NCI-H2107 treated with DMSO at 0.1 percent for 48 hours (cell line): ENCODE results near the gene GUCY1B1.

Experiments
- DNase-seq: peaks from one replicate; lab custom pipeline; 2025; ENCODE audit not compliant: unreplicated experiment; lab: John Stamatoyannopoulos, UW

Gene GUCY1B1

DNA sequence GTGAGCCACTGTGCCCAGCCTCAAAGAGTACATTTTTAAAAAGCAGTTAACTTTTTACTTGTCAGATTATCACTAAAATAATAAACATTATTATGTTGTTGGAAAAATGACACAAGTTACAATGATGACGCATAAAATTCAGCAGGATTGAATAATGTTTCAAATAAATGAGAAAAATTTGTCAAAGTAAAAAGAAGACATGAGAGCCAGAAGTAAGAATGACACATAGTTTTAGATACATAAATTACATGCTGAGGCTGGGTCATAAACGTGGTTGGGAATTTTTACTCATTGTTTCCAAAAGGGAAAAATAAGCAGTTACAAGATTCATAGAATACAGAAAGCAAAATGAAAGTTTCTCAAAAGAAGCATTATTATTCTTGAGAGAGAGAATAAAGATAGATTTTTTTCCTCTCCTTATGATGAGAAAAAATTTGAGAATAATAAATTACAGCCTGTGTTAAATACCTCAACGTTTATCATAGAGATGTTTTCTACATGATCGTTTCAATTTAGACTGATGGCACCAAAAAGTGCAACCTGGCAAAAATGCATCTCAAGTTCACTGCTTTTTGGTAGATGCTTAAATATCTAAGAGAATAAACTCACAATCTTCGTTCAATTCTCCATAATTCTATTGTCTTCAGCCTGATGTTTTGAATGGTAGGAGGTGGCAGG is 40.4 kb downstream of the GUCY1B1 start:
- no peak for DNase-seq

DNA sequence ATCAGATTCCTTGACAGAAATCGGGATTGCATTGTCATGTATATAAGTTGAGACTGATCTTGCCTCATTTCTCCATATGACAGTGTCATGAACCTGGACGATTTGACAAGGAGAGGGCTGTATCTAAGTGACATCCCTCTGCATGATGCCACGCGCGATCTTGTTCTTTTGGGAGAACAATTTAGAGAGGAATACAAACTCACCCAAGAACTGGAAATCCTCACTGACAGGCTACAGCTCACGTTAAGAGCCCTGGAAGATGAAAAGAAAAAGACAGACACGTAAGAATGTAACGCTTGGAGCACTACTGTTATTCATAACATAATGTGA is 40.9 kb downstream of the GUCY1B1 start:
- DNase-seq, result no peak

DNA sequence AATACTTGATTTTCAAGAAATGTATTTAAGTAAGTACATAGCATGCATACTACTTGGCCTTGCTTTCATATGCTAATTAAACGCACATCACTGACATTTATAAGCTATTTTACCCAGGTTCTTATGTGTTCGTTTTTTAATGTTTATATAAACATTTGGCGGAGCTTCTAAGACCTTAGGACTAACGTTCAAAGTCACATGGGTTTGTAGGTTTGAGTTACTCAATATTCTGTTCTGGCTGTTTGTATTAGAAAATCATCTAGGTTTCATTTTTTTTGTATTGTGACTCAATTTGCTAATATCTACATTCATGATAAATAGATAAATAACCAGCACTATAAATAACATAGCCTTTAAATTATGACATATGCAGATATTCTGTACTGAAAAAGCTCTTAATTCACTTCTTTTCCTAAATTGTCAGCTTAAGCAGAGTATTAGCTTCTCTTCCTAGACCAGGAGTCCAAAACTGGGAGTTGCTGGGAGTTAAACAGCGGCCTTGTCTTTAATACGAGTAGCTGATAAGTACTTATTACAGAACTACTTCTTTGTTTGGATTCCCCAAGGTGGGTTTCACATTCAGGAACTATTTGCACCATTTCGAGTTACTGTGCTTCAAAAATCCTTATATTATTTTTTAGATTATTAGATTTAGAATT is 42.0 kb downstream of the GUCY1B1 start:
- DNase-seq, result no peak

- no peak for DNase-seq
Measured at GRCh38 chr4:155802190-155802959, 43.6 kb downstream of the GUCY1B1 start.

GRCh38 chr4:155805016-155805415 is 46.2 kb downstream of the GUCY1B1 start:
- no peak for DNase-seq

GRCh38 chr4:155807021-155807420 is 48.2 kb downstream of the GUCY1B1 start:
- DNase-seq, result no peak

DNA sequence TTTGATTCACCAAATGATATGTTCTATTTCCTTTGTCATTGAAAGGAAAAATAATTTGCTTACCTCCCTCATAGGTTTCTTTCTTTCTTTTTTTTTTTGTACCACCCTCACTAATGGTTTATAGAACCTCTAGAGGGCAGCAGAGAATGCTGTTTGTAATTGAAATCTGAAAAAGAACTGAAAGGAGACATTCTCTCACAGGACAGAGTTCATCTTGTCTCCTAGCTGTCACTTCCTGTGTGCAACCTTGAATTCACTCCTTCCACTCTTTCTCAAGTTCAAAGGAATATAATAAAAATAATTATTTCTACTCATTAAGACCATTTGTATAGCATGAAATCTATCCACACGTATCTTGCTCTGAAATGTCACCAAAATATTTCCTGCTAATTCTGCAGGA is 51.0 kb downstream of the GUCY1B1 start:
- DNase-seq, result peak; percentile 8

GRCh38 chr4:155811083-155811482 is 52.3 kb downstream of the GUCY1B1 start:
- DNase-seq, result no peak

DNA sequence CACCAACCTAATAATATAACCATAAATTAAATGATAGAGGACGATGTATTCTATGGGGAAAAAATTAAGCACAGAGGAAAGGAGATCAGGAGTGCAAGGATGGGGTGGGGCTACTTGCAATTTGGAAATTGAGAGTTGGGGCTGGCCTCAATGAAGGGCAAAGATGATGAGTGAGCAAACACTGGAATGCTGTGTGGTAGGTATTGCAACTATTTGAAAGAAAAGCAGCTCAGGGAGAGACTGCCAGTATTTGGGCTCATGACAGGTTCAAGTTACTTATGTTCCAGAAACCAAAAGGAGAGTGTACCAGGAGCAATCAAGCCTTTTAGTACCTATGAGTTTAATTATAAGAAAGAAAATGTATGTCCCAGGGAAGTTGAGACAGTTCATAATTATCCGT is 59.8 kb downstream of the GUCY1B1 start:
- DNase-seq, result no peak

- no peak for DNase-seq
Measured at GRCh38 chr4:155819066-155819465, 60.2 kb downstream of the GUCY1B1 start.

- no peak for DNase-seq
Measured at GRCh38 chr4:155820887-155821518, 62.2 kb downstream of the GUCY1B1 start.

DNA sequence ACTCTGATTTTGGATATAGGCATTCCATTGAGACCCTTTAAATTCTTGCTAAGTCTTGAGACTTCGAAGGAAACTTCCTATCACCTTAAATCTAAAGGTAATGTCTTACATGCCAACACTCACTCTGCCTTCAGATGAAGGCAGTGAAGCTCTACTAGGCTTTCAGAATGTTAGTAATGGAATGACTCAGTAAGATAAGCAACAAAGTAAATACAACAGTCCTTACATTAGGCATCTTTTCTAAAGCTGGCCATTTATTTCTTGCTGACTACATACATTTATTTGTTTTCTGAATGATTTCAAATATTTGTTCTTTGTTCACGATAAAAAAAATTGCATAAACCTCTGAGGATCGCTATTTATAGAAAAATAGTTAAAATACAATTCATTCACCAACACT is 63.8 kb downstream of the GUCY1B1 start:
- no peak for DNase-seq

DNA sequence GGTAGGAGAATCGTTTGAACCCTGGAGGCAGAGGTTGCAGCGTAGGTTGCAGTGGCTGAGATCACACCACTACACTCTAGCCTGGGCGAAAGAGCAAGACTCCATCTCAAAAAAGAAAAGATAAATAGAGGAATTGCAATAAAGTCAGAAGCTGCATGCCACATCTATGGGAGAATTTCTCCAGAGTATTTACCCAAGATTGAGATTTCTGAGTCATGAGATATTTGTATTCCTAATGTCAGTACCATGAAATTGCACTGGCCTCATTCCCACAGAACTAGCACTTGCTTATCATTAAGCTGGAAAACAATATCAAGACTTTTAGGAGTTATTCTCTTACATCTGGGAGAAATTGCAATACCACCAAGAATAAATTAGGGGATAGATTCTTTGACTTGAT is 69.8 kb downstream of the GUCY1B1 start:
- DNase-seq, result no peak

DNA sequence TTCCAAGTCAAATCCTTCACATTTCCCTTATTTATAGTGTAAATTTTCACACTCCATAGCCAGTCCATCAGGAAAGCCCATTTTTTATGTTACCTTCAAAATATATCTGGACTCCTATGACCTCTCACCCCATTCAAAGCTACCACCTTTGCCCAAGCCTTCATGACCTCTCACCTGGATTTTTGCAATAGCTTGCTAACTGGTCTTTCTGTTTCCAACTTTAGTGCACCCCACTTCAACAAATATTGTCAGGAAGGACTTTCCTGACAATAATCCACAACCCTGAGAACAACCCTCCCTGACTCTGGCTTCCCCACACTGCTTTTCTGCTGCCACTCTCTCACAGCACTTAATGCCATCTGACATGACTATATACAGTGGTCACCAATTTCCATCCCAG is 73.8 kb downstream of the GUCY1B1 start:
- no peak for DNase-seq

DNA sequence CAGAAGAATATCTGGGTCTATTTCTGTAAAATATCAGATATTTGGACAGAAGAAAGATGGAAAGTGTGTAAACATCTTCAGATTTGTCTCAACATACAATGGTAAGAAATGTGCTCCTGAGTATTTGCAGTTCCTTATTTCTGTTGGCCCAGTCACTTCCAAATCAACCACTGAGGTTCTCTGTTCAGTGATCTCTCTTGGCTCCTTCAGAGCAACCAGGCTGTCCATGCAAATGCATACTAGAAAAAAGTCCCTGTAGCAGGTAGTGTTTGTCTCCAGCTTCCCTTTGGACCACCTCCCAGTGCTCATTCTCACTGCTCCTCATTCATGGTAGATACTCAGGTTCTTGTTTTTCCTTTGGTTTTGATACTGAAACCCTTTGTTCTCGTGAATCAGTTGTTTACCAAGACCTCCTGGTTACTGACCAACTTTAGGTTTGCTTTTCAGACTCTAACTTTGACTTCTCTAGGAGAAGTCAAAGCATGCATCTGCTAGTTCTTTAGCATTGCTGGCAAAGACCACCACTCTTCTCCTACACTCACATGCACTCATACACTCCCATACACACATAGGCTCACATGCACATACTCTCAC is 78.5 kb downstream of the GUCY1B1 start:
- DNase-seq, result no peak

DNA sequence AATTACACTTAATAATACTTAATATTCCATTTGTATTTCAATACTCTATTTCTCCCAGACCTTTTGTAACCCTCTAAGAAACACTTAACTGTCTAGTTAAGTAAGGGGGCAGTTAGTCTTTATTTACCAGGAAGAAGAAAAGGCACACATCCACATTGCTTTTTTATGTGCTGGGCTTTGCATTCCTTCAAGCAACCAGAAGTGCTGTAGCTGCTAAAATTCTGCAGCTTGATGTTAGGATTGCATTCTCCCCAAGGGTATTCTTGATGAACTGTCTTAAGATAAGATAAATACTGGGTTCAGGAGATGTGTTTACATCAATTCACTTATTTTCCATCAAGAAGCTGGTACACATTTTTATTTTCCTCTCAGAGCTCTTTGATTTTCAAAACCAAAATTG is 83.3 kb downstream of the GUCY1B1 start:
- DNase-seq, result no peak

GRCh38 chr4:155846929-155847328 is 88.1 kb downstream of the GUCY1B1 start:
- no peak for DNase-seq

- no peak for DNase-seq
Measured at GRCh38 chr4:155849042-155849441, 90.2 kb downstream of the GUCY1B1 start.

DNA sequence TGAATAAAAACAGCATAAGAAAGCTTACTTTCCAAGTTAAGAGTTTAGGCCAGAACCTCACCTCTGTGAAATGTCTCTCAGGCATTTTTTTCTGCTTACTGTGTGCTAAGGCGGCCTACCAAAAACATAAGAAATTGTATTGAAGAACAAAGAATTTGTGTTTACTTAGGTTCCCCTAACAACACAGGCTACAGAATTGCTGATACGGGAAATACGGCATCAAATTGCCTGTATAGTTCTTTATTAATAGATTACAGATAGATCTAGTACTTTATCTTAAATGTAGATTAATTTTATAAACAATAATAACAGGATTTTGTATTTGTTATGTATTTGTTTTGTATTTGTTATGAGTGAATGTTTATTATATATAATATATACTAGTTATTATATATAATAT is 94.4 kb downstream of the GUCY1B1 start:
- no peak for DNase-seq

GRCh38 chr4:155854582-155855226 is 95.9 kb downstream of the GUCY1B1 start:
- no peak for DNase-seq

DNA sequence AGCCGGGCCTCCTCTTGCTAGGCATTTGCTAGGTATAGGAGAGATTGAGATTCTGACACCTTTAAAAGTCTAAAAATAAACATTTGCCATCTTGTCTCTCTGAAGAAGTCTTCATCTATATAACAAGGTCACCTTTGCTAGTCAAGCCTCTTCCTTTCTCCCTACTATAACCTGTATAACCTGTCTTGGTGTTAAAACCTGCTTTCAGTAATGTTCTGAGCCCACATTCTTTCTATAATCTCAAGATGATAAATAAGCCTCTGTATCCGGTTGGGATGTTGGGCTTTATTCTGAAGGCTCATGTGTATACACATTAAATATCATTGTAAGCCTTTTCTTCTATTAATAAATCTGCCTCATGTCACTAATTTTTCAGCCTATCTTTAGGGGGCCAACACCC is 97.1 kb downstream of the GUCY1B1 start:
- DNase-seq, result no peak
